ENCODE data around the gene SLCO4A1.

Gene SLCO4A1

DNA sequence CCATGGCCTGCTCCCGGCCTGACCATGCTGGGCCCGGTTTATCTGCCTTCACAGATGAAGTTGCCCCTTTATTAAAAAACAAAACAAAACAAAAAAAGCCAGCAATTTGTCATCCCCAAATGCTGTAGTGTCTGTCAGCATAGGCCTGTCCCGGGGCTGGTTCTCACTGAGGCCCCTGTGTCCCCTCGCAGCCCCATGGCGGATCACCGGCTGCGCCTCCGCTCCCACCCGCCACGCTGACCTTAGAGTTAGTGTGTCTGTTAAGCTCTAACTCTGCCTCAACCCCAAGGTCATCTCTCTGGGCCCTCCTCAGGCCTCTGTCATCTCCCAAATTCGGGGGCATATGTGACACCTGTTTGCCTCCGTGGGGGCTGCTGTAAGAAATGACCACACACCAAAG lies 11.1 kb downstream of the SLCO4A1 start:
- no peak overlapping the region for H3K4me3 ChIP-seq (replicated peaks in 1 of 2; ENCODE audit: low read depth in 2 of 2, low read length in 2 of 2)
- TF ChIP-seq, protein P1, sequence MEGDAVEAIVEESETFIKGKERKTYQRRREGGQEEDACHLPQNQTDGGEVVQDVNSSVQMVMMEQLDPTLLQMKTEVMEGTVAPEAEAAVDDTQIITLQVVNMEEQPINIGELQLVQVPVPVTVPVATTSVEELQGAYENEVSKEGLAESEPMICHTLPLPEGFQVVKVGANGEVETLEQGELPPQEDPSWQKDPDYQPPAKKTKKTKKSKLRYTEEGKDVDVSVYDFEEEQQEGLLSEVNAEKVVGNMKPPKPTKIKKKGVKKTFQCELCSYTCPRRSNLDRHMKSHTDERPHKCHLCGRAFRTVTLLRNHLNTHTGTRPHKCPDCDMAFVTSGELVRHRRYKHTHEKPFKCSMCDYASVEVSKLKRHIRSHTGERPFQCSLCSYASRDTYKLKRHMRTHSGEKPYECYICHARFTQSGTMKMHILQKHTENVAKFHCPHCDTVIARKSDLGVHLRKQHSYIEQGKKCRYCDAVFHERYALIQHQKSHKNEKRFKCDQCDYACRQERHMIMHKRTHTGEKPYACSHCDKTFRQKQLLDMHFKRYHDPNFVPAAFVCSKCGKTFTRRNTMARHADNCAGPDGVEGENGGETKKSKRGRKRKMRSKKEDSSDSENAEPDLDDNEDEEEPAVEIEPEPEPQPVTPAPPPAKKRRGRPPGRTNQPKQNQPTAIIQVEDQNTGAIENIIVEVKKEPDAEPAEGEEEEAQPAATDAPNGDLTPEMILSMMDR (IDR thresholded peaks at IDR 0.05; ENCODE audit: low read depth, low read length): no peak
- no peak for DNase-seq (ENCODE audit: low read depth in 2 of 2)

DNA sequence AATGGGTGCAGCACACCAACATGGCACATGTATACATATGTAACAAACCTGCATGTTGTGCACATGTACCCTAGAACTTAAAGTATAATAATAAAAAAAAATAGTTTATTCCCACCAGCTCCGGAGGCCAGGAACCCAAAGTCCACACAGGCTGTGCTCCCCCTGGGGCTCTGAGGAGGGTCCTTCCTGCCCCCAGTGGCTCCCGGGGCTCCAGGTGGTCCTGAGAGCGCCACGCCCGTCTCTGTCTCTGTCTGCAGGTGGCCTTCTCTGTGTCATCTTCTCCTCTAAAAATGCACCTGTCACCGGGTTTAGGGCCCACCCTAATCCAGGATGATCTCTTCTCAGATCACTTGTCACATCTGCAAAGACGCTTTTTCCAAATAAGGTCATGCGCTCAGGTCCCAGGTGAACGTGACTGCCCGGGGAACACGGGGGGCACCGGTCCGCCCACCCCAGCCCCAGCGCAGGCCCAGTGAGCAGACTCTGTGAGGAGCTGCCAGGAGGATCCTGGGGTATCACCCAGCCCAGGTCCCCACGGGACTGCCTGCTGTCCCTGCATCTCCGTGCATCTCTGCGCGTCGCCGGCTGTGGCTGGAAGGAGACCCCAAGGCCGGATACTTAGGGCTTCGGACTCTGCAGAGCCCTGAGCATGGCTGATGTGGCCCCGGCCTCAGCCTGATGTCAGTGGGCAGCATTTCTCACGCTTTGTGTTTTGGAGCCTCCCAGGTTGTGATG lies 11.8 kb downstream of the SLCO4A1 start:
- H3K4me3 ChIP-seq (replicated peaks in 1 of 2; ENCODE audit: low read depth in 2 of 2, low read length in 2 of 2): no peak overlapping the region
- DNase-seq (ENCODE audit: low read depth in 2 of 2): no peak
- TF ChIP-seq, protein P1 (IDR thresholded peaks at IDR 0.05; ENCODE audit: low read depth, low read length): no peak

GRCh38 chr20:62655282-62656196 lies 13.2 kb downstream of the SLCO4A1 start:
- no peak for DNase-seq (ENCODE audit: low read depth in 2 of 2)
- H3K4me3 ChIP-seq (replicated peaks in 1 of 2; ENCODE audit: low read depth in 2 of 2, low read length in 2 of 2): no peak overlapping the region
- TF ChIP-seq, protein P1 (IDR thresholded peaks at IDR 0.05; ENCODE audit: low read depth, low read length): no peak

- TF ChIP-seq, protein P1 (IDR thresholded peaks at IDR 0.05; ENCODE audit: low read depth, low read length): no peak
- no peak for DNase-seq (ENCODE audit: low read depth in 2 of 2)
- H3K4me3 ChIP-seq (replicated peaks in 1 of 2; ENCODE audit: low read depth in 2 of 2, low read length in 2 of 2): no peak overlapping the region
These were observed 14.1 kb downstream of the SLCO4A1 start for GRCh38 chr20:62656197-62656918.

DNA sequence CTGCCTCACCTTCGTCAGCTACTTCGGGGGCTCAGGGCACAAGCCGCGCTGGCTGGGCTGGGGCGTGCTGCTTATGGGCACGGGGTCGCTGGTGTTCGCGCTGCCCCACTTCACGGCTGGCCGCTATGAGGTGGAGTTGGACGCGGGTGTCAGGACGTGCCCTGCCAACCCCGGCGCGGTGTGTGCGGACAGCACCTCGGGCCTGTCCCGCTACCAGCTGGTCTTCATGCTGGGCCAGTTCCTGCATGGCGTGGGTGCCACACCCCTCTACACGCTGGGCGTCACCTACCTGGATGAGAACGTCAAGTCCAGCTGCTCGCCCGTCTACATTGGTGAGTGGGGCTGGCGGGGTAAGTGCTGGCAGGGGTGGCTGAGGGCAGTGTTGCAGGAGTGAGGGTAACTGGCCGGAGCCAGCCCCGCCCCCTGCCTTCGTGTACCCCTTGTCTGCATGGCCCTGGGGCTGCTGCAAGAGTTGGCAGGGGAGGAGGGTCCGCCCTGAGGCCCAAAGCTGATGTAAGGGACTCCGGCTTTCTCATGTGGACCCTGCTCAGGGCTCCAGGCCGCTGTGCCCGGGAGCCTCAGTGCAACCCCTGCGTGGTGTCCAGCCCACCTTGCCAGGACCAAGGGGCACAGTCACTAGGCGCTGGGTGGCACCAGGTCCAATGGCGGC lies 14.8 kb downstream of the SLCO4A1 start:
- no peak for DNase-seq (ENCODE audit: low read depth in 2 of 2)
- TF ChIP-seq, protein P1 (IDR thresholded peaks at IDR 0.05; ENCODE audit: low read depth, low read length): no peak
- H3K4me3 ChIP-seq (replicated peaks in 1 of 2; ENCODE audit: low read depth in 2 of 2, low read length in 2 of 2): no peak overlapping the region

GRCh38 chr20:62657589-62657942 lies 15.3 kb downstream of the SLCO4A1 start:
- DNase-seq (ENCODE audit: low read depth in 2 of 2): no peak
- TF ChIP-seq, protein P1 (IDR thresholded peaks at IDR 0.05; ENCODE audit: low read depth, low read length): no peak
- H3K4me3 ChIP-seq (replicated peaks in 1 of 2; ENCODE audit: low read depth in 2 of 2, low read length in 2 of 2): no peak overlapping the region

Measured in cardiac fibroblast (primary cell).